ENCODE results near the gene MNAT1. TPM values are rescaled to one million over a fixed set of nuclear protein-coding genes. Genes with fewer than 3 reads are reported as not detected.

Gene MNAT1
- total and polyA plus RNA-seq, 9 of the 15 experiments (the other 6 are each of a cell fraction or from before 2014, with no cell fraction given), result 37.8 to 83.3 (median 60.4) TPM

- no peak for ATAC-seq
- H3K9me3 ChIP-seq (replicated peaks; ENCODE audit: control insufficient read depth, insufficient read depth, low read depth, low read length), result no peaks in the 10 kb centered on the region
- no peak overlapping the region for H2AFZ ChIP-seq (ENCODE audit: low read depth, low read length)
- peaks cover 0 to 3% of the 10 kb centered on the region in 2 experiments; a peak in 1 of 5 replicates for H3K4me1 ChIP-seq (replicated peaks in 1 of 2; ENCODE audit: control insufficient read depth in 2 of 2, insufficient read depth in 2 of 2, low read length in 2 of 2)
- H3K4me3 ChIP-seq, result no peak overlapping the region
- no peaks in the 10 kb centered on the region for H3K9me1 ChIP-seq (ENCODE audit: control insufficient read depth, insufficient read depth, low read length)
- in situ Hi-C loops (cut with MboI), result no loop called here
- H4K20me1 ChIP-seq (replicated peaks; ENCODE audit: control insufficient read depth, insufficient read depth, low read length), result no peaks in the 10 kb centered on the region
- no peaks in the 10 kb centered on the region for H3K27me3 ChIP-seq (ENCODE audit: control insufficient read depth in 2 of 2, insufficient read depth in 2 of 2, low read length in 2 of 2)
- no peak for FAIRE-seq
- no peak overlapping the region for H3K27ac ChIP-seq (ENCODE audit: extremely low read depth, low read depth, low read length)
- H3K9ac ChIP-seq (ENCODE audit: insufficient read depth in 1 of 2, low read depth in 2 of 2, low read length in 2 of 2), result no peak overlapping the region
- ChIA-PET CTCF (ENCODE audit: low intra/inter-chr PET ratio) (no interaction called here), POLR2A (no interaction called here)
- BruUV-seq (replicated peaks), result no TSS peak
- no peak for DNase-seq (ENCODE audit: extremely low read depth in 1 of 4, low spot score in 3 of 4)
- intact Hi-C loops (cut with micrococcal nuclease), result no loop called here
- H3K36me3 ChIP-seq (ENCODE audit: control insufficient read depth, insufficient read depth, low read length), result no peaks in the 10 kb centered on the region
- H3K79me2 ChIP-seq (ENCODE audit: control insufficient read depth, insufficient read depth, low read length), result peaks cover 4% of the 10 kb centered on the region; the same call in 1 of the 3 replicates
- no peak overlapping the region for H3K4me2 ChIP-seq (ENCODE audit: insufficient read depth, low read length)
- TF ChIP-seq AFF1 (IDR thresholded peaks at IDR 0.05; ENCODE audit: low read depth in 1 of 2, partially characterized antibody in 2 of 2) (no peak), EWSR1 (IDR thresholded peaks at IDR 0.05; ENCODE audit: borderline replicate concordance, low read depth, partially characterized antibody) (no peak), ZNF639 (CRISPR knock-in tag; conservative IDR thresholded peaks at IDR 0.05 in 1 of 2, IDR thresholded peaks at IDR 0.05 in 1 of 2) (no peak), ZNF76 (CRISPR knock-in tag; IDR thresholded peaks at IDR 0.05; ENCODE audit: borderline replicate concordance) (no peak), RAD51 (IDR thresholded peaks at IDR 0.05; ENCODE audit: borderline replicate concordance, low read depth) (no peak), BACH1 (tag; IDR thresholded peaks at IDR 0.05) (no peak), ZNF408 (CRISPR knock-in tag; IDR thresholded peaks at IDR 0.05; ENCODE audit: low read depth) (no peak), ZNF282 (CRISPR knock-in tag; IDR thresholded peaks at IDR 0.05) (no peak), ZNF740 (CRISPR knock-in tag; IDR thresholded peaks at IDR 0.05) (no peak), ZNF740 (tag; IDR thresholded peaks at IDR 0.05) (no peak), NR1H2 (CRISPR knock-in tag; IDR thresholded peaks at IDR 0.05) (no peak)
- TF ChIP-seq, protein P1, sequence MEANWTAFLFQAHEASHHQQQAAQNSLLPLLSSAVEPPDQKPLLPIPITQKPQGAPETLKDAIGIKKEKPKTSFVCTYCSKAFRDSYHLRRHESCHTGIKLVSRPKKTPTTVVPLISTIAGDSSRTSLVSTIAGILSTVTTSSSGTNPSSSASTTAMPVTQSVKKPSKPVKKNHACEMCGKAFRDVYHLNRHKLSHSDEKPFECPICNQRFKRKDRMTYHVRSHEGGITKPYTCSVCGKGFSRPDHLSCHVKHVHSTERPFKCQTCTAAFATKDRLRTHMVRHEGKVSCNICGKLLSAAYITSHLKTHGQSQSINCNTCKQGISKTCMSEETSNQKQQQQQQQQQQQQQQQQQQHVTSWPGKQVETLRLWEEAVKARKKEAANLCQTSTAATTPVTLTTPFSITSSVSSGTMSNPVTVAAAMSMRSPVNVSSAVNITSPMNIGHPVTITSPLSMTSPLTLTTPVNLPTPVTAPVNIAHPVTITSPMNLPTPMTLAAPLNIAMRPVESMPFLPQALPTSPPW (CRISPR knock-in tag; IDR thresholded peaks at IDR 0.05), result no peak
Measured at GRCh38 chr14:60777856-60778578, 43.5 kb downstream of the MNAT1 start.

Measured in K562 (cell line).